ENCODE data around the gene DCP2. TPM values are rescaled to one million over a fixed set of nuclear protein-coding genes. Genes with fewer than 3 reads are reported as not detected.

Gene DCP2
- total and polyA plus RNA-seq, 10 of the 15 experiments (the other 5 are each of a cell fraction or from before 2014, with no cell fraction given): 23.4 to 81.6 (median 47.4) TPM

- no peak for FAIRE-seq
- Histone ChIP-seq H3K9me3 (replicated peaks; ENCODE audit: control insufficient read depth, insufficient read depth, low read length) (no peaks in the 10 kb centered on the region; the same call in 2 of the 3 replicates), H3K4me1 (ENCODE audit: control insufficient read depth, insufficient read depth, low read length) (no peaks in the 10 kb centered on the region; the same call in 1 of the 2 replicates), H2AFZ (ENCODE audit: control insufficient read depth, low read depth, low read length) (peak overlapping the region; percentile 86; the same call in 1 of the 2 replicates), H3K27me3 (replicated peaks in 1 of 2; ENCODE audit: control insufficient read depth in 2 of 2, insufficient read depth in 2 of 2, low read length in 1 of 2) (no peaks in the 10 kb centered on the region), H3K9ac (ENCODE audit: control insufficient read depth, insufficient read depth, low read length) (peak overlapping the region; percentile 94), H3K79me2 (ENCODE audit: control insufficient read depth, insufficient read depth, low read length) (peaks cover 59% of the 10 kb centered on the region), H3K36me3 (ENCODE audit: control insufficient read depth in 2 of 2, insufficient read depth in 2 of 2, low read length in 1 of 2) (peaks cover 0 to 9% of the 10 kb centered on the region in 2 experiments; a peak in 2 of 4 replicates), H3K4me2 (ENCODE audit: control insufficient read depth, insufficient read depth) (peak overlapping the region; percentile 62; the same call in 1 of the 2 replicates), H4K20me1 (ENCODE audit: control insufficient read depth, insufficient read depth) (no peaks in the 10 kb centered on the region), H3K4me3 (peak overlapping the region; percentile 97), H3K27ac (ENCODE audit: control insufficient read depth, insufficient read depth) (peak overlapping the region; percentile 79)
- TF ChIP-seq MXI1 (IDR thresholded peaks at IDR 0.05; ENCODE audit: low read depth, low read length) (peak; percentile 34; the same call in 1 of the 2 replicates), E2F8 (IDR thresholded peaks at IDR 0.05; ENCODE audit: low read depth, partially characterized antibody) (no peak)
- ChIA-PET SMC1A (ENCODE audit: uncharacterized antibody, unreplicated experiment) (no interaction called here), CTCF (no interaction called here), RAD21 (ENCODE audit: unreplicated experiment) (no interaction called here), POLR2A (no interaction called here)
- intact Hi-C loops (cut with micrococcal nuclease; ENCODE audit: unreplicated experiment) (loop anchor here (2.0 to 5.0 kb wide), 3 partner anchors 55 to 540 kb away; partner anchors contain the start of gene REEP5), in situ Hi-C loops (cut with MboI) (loop anchor here (25.0 kb wide), 1 partner anchor 1435 kb away; no protein-coding TSS in a partner anchor)
- WGBS (ENCODE audit: insufficient coverage, insufficient replicate concordance, low lambda C conversion rate, missing lambda C conversion rate): under 1% methylated on average over 16 of the region's 16 CpGs
- ATAC-seq: peak; percentile 0; the same call in 1 of the 3 replicates
- BruUV-seq (replicated peaks): TSS peak; percentile 70
- DNase-seq (ENCODE audit: low read depth, low spot score): no peak
Measured at GRCh38 chr5:112977440-112977861, 853 bp downstream of the DCP2 start.
